IMR-90 (cell line): ENCODE data around the gene CD9. TPM values are rescaled to one million over a fixed set of nuclear protein-coding genes. Genes with fewer than 3 reads are reported as not detected.

Source experiments
- ATAC-seq: fragments of 200-7000 bp; cut with Tn5 transposase; 2 replicates; pipeline ENCODE4 v1.9.1; 2020; ENCODE audit warnings: low read depth, mild to moderate bottlenecking, moderate library complexity
- BruUV-seq: library from RNA; stranded (reverse); fragments of 400-500 nt; replicated peaks from 2 replicates; lab custom pipeline; 2021; lab: Mats Ljungman, UMichigan
- CTCF ChIA-PET: fragments of 300-600 bp; formaldehyde crosslinking; extraction: SDS; loops from one replicate; lab custom pipeline; 2021; ENCODE audit warnings: antibody characterized with exemption; lab: Yijun Ruan, JAX
- POLR2A ChIA-PET: fragments of 300-600 bp; sonication (Branson Sonifier 250); formaldehyde crosslinking; loops from one replicate; lab custom pipeline; 2022; ENCODE audit warnings: antibody characterized with exemption; ENCODE audit not compliant: unreplicated experiment; lab: Charles Lee
- DNase-seq: peaks from one replicate; pipeline ENCODE4 v3.0.0; 2013
- H2AFZ ChIP-seq: replicated peaks from 2 replicates; pipeline ENCODE3; 2013; ENCODE audit warnings: low read length, mild to moderate bottlenecking; ENCODE audit not compliant: poor library complexity
- H2AK5ac ChIP-seq: 2 replicates; pipeline ENCODE4 v1.6.1; 2013; ENCODE audit warnings: low read depth, low read length, inconsistent platforms
- H2AK9ac ChIP-seq: replicated peaks from 2 replicates; pipeline ENCODE3; 2013; ENCODE audit warnings: mild to moderate bottlenecking, low read depth, low read length, moderate library complexity; ENCODE audit not compliant: poor library complexity
- H2BK120ac ChIP-seq: 2 replicates; pipeline ENCODE4 v1.6.1; 2013; ENCODE audit warnings: low read depth, low read length, inconsistent platforms
- H2BK15ac ChIP-seq: 3 replicates; pipeline ENCODE4 v1.6.1; 2013; ENCODE audit warnings: low read depth, low read length, inconsistent platforms
- H2BK20ac ChIP-seq: 2 replicates; pipeline ENCODE4 v1.6.1; 2013; ENCODE audit warnings: low read depth, mild to moderate bottlenecking, inconsistent platforms, low read length, moderate library complexity
- H2BK5ac ChIP-seq: 2 replicates; pipeline ENCODE4 v1.6.1; 2013; ENCODE audit warnings: mild to moderate bottlenecking, low read depth, low read length, inconsistent platforms; ENCODE audit not compliant: poor library complexity, severe bottlenecking
- H3K14ac ChIP-seq: replicated peaks from 2 replicates; pipeline ENCODE4 v1.6.1; 2013; ENCODE audit warnings: low read depth, low read length, inconsistent platforms
- H3K18ac ChIP-seq: 2 replicates; pipeline ENCODE4 v1.6.1; 2013; ENCODE audit warnings: low read depth, low read length, control low read depth
- H3K23ac ChIP-seq: 2 replicates; pipeline ENCODE4 v1.6.1; 2013; ENCODE audit warnings: low read depth, low read length, inconsistent platforms
- H3K27ac ChIP-seq: 2 replicates; pipeline ENCODE4 v1.5.1; 2013; ENCODE audit warnings: mild to moderate bottlenecking, control low read depth, low read length; ENCODE audit not compliant: insufficient read depth
- H3K27me3 ChIP-seq: 2 replicates; pipeline ENCODE4 v1.6.1; 2013; ENCODE audit warnings: low read length; ENCODE audit not compliant: control insufficient read depth, insufficient read depth
- H3K36me3 ChIP-seq: 2 replicates; pipeline ENCODE4 v1.6.1; 2013; ENCODE audit warnings: low read length, mixed read lengths; ENCODE audit not compliant: control insufficient read depth, insufficient read depth
- H3K4ac ChIP-seq: 2 replicates; pipeline ENCODE4 v1.6.1; 2013; ENCODE audit warnings: low read depth, low read length, inconsistent platforms
- H3K4me1 ChIP-seq: 2 replicates; pipeline ENCODE4 v1.6.1; 2013; ENCODE audit warnings: low read length, mixed read lengths; ENCODE audit not compliant: control insufficient read depth, insufficient read depth
- H3K4me2 ChIP-seq: 2 replicates; pipeline ENCODE4 v1.6.1; 2013; ENCODE audit warnings: low read depth, mild to moderate bottlenecking, control low read depth, low read length, moderate library complexity
- H3K4me3 ChIP-seq: 2 replicates; pipeline ENCODE4 v1.5.1; 2013; ENCODE audit warnings: low read depth, mild to moderate bottlenecking, control low read depth, low read length, moderate library complexity; ENCODE audit not compliant: insufficient read depth
- H3K56ac ChIP-seq: 2 replicates; pipeline ENCODE4 v1.6.1; 2013; ENCODE audit warnings: low read length, inconsistent platforms; ENCODE audit not compliant: insufficient read depth; ENCODE audit errors: extremely low read depth
- H3K79me1 ChIP-seq, 2 experiments: 2 replicates each; pipeline ENCODE4 v1.6.1; 2013; ENCODE audit warnings: low read length in 2 of 2, inconsistent platforms in 1 of 2, low read depth in 1 of 2
- H3K9ac ChIP-seq: 2 replicates; pipeline ENCODE4 v1.6.1; 2013; ENCODE audit warnings: low read depth, low read length, control low read depth
- H3K9me1 ChIP-seq: 2 replicates; pipeline ENCODE4 v1.6.1; 2013; ENCODE audit warnings: low read length, inconsistent platforms; ENCODE audit not compliant: insufficient read depth
- H3K9me3 ChIP-seq: 2 replicates; pipeline ENCODE4 v1.6.1; 2013; ENCODE audit warnings: low read length; ENCODE audit not compliant: control insufficient read depth, insufficient read depth
- H4K20me1 ChIP-seq: 2 replicates; pipeline ENCODE4 v1.6.1; 2013; ENCODE audit warnings: low read length, inconsistent platforms; ENCODE audit not compliant: insufficient read depth
- H4K5ac ChIP-seq: 2 replicates; pipeline ENCODE4 v1.6.1; 2013; ENCODE audit warnings: mild to moderate bottlenecking, low read depth, low read length, control low read depth
- H4K8ac ChIP-seq, 2 experiments: 2 replicates each; pipeline ENCODE4 v1.6.1; 2013; ENCODE audit warnings: low read depth in 2 of 2, low read length in 2 of 2, control low read depth in 1 of 2, inconsistent platforms in 1 of 2
- H4K91ac ChIP-seq: 2 replicates; pipeline ENCODE4 v1.6.1; 2013; ENCODE audit warnings: low read depth, low read length, inconsistent platforms; ENCODE audit not compliant: insufficient read depth
- CEBPB ChIP-seq: IDR thresholded peaks from 2 replicates; pipeline ENCODE4 v1.6.1; 2012; ENCODE audit warnings: low read depth, low read length, improper control_type of control experiment
- FOS ChIP-seq: fragments of 150-350 bp; IDR thresholded peaks from 2 replicates; pipeline ENCODE4 v1.6.1; 2016; ENCODE audit warnings: low read depth, low read length
- MAFK ChIP-seq: IDR thresholded peaks from 2 replicates; pipeline ENCODE4 v1.6.1; 2012; ENCODE audit warnings: low read depth, low read length, improper control_type of control experiment
- RAD21 ChIP-seq: IDR thresholded peaks from 2 replicates; pipeline ENCODE4 v1.6.1; 2012; ENCODE audit warnings: low read length, improper control_type of control experiment
- whole genome bisulfite sequencing, 2 experiments: methylation state at CpG; one replicate each; pipeline versions ENCODE4 v1.1.5 to v1.1.7; 2013; ENCODE audit warnings: missing lambda C conversion rate in 2 of 2; ENCODE audit not compliant: insufficient read length in 1 of 2; ENCODE audit errors: extremely low coverage in 2 of 2; 5-methylcytosine and 5-hydroxymethylcytosine counted together
- dilution Hi-C: fragments of 300-500 bp; cut with HindIII; formaldehyde crosslinking; loops from one replicate; pipeline ENCODE4 v1.14.3; 2018; ENCODE audit warnings: low sequenced_read_pairs; ENCODE audit not compliant: unreplicated experiment
- in situ Hi-C: fragments of 300-500 bp; cut with MboI; formaldehyde crosslinking; loops from 3 replicates; pipeline ENCODE4 v1.14.3; 2019; ENCODE audit warnings: low sequenced_read_pairs, inconsistent platforms, mixed read lengths
- intact Hi-C: fragments of 100-400 bp; cut with micrococcal nuclease; formaldehyde crosslinking; loops from 2 replicates; pipeline ENCODE4 v1.10.0; 2022
- polyA plus RNA-seq, 3 experiments: library from polyadenylated mRNA; depleted of rRNA; stranded (reverse); fragments of >200 nt; gene quantifications; 2 replicates each; pipeline ENCODE4 v1.2.3, GENCODE V29; 2012; ENCODE audit warnings: low replicate concordance in 1 of 3
- total RNA-seq: library from RNA; depleted of rRNA; stranded (reverse); fragments of >200 nt; gene quantifications from 2 replicates; pipeline ENCODE4 v1.2.3, GENCODE V29; 2012

Gene CD9
- total and polyA plus RNA-seq, 2 of the 4 experiments (the other 2 are of a cell fraction), result 48.8 to 70.9 TPM

DNA sequence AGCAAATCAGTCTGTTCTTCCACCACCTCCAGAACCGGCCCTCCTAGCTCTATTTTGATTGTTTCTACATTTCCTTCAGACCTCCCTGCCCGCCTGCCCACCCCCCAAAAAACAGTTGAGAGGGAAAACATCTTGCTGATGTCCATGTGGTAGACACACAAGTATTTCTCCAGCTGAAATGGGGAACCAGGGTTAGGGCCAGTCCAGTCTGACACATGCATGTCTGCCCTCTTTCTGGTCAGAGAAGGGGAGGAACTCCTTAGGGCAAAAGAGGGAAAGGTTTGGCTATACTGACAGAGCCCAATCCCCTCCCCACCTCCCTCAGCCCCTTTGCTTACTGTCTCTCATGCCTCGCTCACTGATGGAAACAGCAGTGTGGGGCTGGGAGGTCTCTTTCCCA, 3.4 kb downstream of the CD9 start:
- Histone ChIP-seq H3K23ac (no peak overlapping the region), H3K18ac (no peak overlapping the region), H2BK20ac (no peak overlapping the region), H3K14ac (no peak overlapping the region), H2AFZ (no peak overlapping the region), H3K9ac (no peak overlapping the region), H4K8ac (no peak overlapping the region), H2AK5ac (no peak overlapping the region), H4K20me1 (peaks cover 12% of the 10 kb centered on the region; the same call in 1 of the 2 replicates), H2BK120ac (no peak overlapping the region), H2BK15ac (no peak overlapping the region), H3K79me1 (peaks cover 3 to 61% of the 10 kb centered on the region in 2 experiments; a peak in 2 of 4 replicates), H2BK5ac (no peak overlapping the region), H4K5ac (no peak overlapping the region), H3K9me1 (peaks cover 17% of the 10 kb centered on the region), H3K27me3 (no peaks in the 10 kb centered on the region; the same call in 1 of the 2 replicates), H3K4me1 (peaks cover 15% of the 10 kb centered on the region), H3K56ac (no peak overlapping the region), H3K4me3 (no peak overlapping the region), H3K4me2 (no peak overlapping the region), H3K27ac (no peak overlapping the region), H4K91ac (no peak overlapping the region), H3K4ac (no peak overlapping the region), H2AK9ac (no peak overlapping the region), H3K36me3 (no peaks in the 10 kb centered on the region), H3K9me3 (no peaks in the 10 kb centered on the region)
- no TSS peak for BruUV-seq
- ChIA-PET CTCF (interaction anchor here (0.6 to 2.1 kb wide), 2 partner anchors 75 to 328 kb away, joined by 4 to 6 read pairs; no protein-coding TSS in a partner anchor), POLR2A (no interaction called here)
- no CpG with 5 or more reads among the region's 3 CpGs for WGBS, 2 experiments
- in situ Hi-C loops, result no loop called here
- ATAC-seq (no peak), DNase-seq (no peak)
- TF ChIP-seq FOS, result no peak
- TF ChIP-seq RAD21, result no peak
- no peak for TF ChIP-seq CEBPB
- TF ChIP-seq MAFK, result no peak
- intact Hi-C loops, result no loop called here
- dilution Hi-C loops, result no loop called here
